Astrocyte (in vitro differentiated cells and primary cell): ENCODE measurements around the gene FAM98C.

Experiments used
- CTCF ChIP-seq: IDR thresholded peaks from 2 replicates; pipeline ENCODE4 v1.5.1; 2011; ENCODE audit warnings: low read depth, mild to moderate bottlenecking, inconsistent platforms, low read length, moderate library complexity; ENCODE audit not compliant: insufficient read depth
- EZH2 ChIP-seq: IDR thresholded peaks from 2 replicates; pipeline ENCODE4 v1.6.1; 2012; ENCODE audit warnings: mild to moderate bottlenecking, low read length, inconsistent platforms; ENCODE audit not compliant: insufficient read depth

GRCh38 chr19:38441657-38442348 is 38.9 kb downstream of the FAM98C start:
- no peak for TF ChIP-seq CTCF
- TF ChIP-seq EZH2, result no peak
